Measurements from ENCODE around the gene IL15RA.

GRCh38 chr10:5956146-5956936 is 21.0 kb downstream of the IL15RA start:
- TF ChIP-seq, protein P1, sequence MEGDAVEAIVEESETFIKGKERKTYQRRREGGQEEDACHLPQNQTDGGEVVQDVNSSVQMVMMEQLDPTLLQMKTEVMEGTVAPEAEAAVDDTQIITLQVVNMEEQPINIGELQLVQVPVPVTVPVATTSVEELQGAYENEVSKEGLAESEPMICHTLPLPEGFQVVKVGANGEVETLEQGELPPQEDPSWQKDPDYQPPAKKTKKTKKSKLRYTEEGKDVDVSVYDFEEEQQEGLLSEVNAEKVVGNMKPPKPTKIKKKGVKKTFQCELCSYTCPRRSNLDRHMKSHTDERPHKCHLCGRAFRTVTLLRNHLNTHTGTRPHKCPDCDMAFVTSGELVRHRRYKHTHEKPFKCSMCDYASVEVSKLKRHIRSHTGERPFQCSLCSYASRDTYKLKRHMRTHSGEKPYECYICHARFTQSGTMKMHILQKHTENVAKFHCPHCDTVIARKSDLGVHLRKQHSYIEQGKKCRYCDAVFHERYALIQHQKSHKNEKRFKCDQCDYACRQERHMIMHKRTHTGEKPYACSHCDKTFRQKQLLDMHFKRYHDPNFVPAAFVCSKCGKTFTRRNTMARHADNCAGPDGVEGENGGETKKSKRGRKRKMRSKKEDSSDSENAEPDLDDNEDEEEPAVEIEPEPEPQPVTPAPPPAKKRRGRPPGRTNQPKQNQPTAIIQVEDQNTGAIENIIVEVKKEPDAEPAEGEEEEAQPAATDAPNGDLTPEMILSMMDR (IDR thresholded peaks at IDR 0.05; ENCODE audit: low read depth, low read length, missing input control), result no peak
- no peak for TF ChIP-seq HNF4A (conservative IDR thresholded peaks at IDR 0.05)
- TF ChIP-seq TAF1 (conservative IDR thresholded peaks at IDR 0.05), result no peak
- TF ChIP-seq, protein P2, sequence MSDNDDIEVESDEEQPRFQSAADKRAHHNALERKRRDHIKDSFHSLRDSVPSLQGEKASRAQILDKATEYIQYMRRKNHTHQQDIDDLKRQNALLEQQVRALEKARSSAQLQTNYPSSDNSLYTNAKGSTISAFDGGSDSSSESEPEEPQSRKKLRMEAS (IDR thresholded peaks at IDR 0.05), result no peak
